GM12878 (cell line): ENCODE data around the gene EPHA8. TPM values are rescaled to one million over a fixed set of nuclear protein-coding genes. Genes with fewer than 3 reads are reported as not detected.

Experiments used
- ATAC-seq: fragments of 200-7000 bp; cut with Tn5 transposase; 3 replicates; pipeline ENCODE4 v1.9.1; 2020; ENCODE audit warnings: mild to moderate bottlenecking, moderate library complexity
- BruUV-seq: library from RNA; stranded (reverse); fragments of 400-500 nt; replicated peaks from 2 replicates; lab custom pipeline; 2021; lab: Mats Ljungman, UMichigan
- CTCF ChIA-PET: fragments of 300-600 bp; sonication (Branson Sonifier 250); formaldehyde crosslinking; extraction: SDS; loops from one replicate; lab custom pipeline; 2021; ENCODE audit warnings: inconsistent platforms; lab: Yijun Ruan, JAX
- POLR2A ChIA-PET: fragments of 350-600 bp; formaldehyde crosslinking; extraction: SDS; loops from one replicate; lab custom pipeline; 2021; ENCODE audit warnings: inconsistent platforms; lab: Charles Lee
- RAD21 ChIA-PET: fragments of 300-600 bp; sonication (Branson Sonifier 250); formaldehyde crosslinking; loops from one replicate; lab custom pipeline; 2023; ENCODE audit warnings: antibody characterized with exemption; ENCODE audit not compliant: unreplicated experiment; lab: Charles Lee
- SMC1A ChIA-PET: fragments of 300-600 bp; sonication (Branson Sonifier 250); formaldehyde crosslinking; loops from one replicate; lab custom pipeline; 2023; ENCODE audit not compliant: unreplicated experiment, uncharacterized antibody; lab: Charles Lee
- DNase-seq: peaks from one replicate; pipeline ENCODE4 v3.0.0-alpha.2; 2011; ENCODE audit warnings: low read depth, low spot score
- FAIRE-seq: peaks from 3 replicates; lab custom pipeline; 2011; peaks lifted over from hg19 to GRCh38; lab: Jason Lieb, UNC
- H2AFZ ChIP-seq: 2 replicates; pipeline ENCODE4 v1.6.0; 2011; ENCODE audit warnings: low read depth, low read length, control low read depth; ENCODE audit not compliant: control insufficient read depth
- H3K27ac ChIP-seq: 2 replicates; pipeline ENCODE4 v1.5.1; 2011; ENCODE audit warnings: control low read depth; ENCODE audit not compliant: control insufficient read depth, insufficient read depth
- H3K27me3 ChIP-seq, 2 experiments: replicated peaks in 1 of 2; 2 replicates each; pipeline versions ENCODE4 v1.6.0 to v1.6.1; 2011; ENCODE audit warnings: low read length in 1 of 2; ENCODE audit not compliant: control insufficient read depth in 2 of 2, insufficient read depth in 2 of 2
- H3K36me3 ChIP-seq, 2 experiments: 2 replicates each; pipeline ENCODE4 v1.5.1; 2011; ENCODE audit warnings: low read length in 1 of 2; ENCODE audit not compliant: control insufficient read depth in 2 of 2, insufficient read depth in 2 of 2
- H3K4me1 ChIP-seq: 2 replicates; pipeline ENCODE4 v1.6.1; 2011; ENCODE audit warnings: mild to moderate bottlenecking, low read length, moderate library complexity, mixed read lengths; ENCODE audit not compliant: control insufficient read depth, insufficient read depth
- H3K4me2 ChIP-seq: 2 replicates; pipeline ENCODE4 v1.6.0; 2011; ENCODE audit warnings: control low read depth; ENCODE audit not compliant: control insufficient read depth, insufficient read depth
- H3K4me3 ChIP-seq: fragments of 200-600 bp; sonication (generic); 2 replicates; pipeline ENCODE4 v1.5.1; 2016
- H3K79me2 ChIP-seq: 2 replicates; pipeline ENCODE4 v1.6.0; 2011; ENCODE audit warnings: low read length; ENCODE audit not compliant: control insufficient read depth, insufficient read depth
- H3K9ac ChIP-seq: 2 replicates; pipeline ENCODE4 v1.8.0; 2011; ENCODE audit warnings: low read length, control low read depth, mixed read lengths; ENCODE audit not compliant: control insufficient read depth, insufficient read depth
- H3K9me3 ChIP-seq: replicated peaks from 3 replicates; pipeline ENCODE4 v1.5.1; 2011; ENCODE audit warnings: mild to moderate bottlenecking, low read length; ENCODE audit not compliant: control insufficient read depth, insufficient read depth
- H4K20me1 ChIP-seq: 2 replicates; pipeline ENCODE4 v1.6.0; 2011; ENCODE audit not compliant: control insufficient read depth, insufficient read depth
- CREB1 ChIP-seq: IDR thresholded peaks from 2 replicates; pipeline ENCODE4 v1.6.1; 2012; ENCODE audit warnings: low read depth, mild to moderate bottlenecking, inconsistent platforms
- MTA3 ChIP-seq: IDR thresholded peaks from 2 replicates; pipeline ENCODE4 v1.6.1; 2012; ENCODE audit warnings: low read length, inconsistent platforms, borderline replicate concordance
- RFX5 ChIP-seq: IDR thresholded peaks from 2 replicates; pipeline ENCODE4 v1.6.1; 2011; ENCODE audit warnings: low read depth, low read length, improper control_type of control experiment
- SIX5 ChIP-seq: IDR thresholded peaks from 2 replicates; pipeline ENCODE4 v1.6.1; 2011; ENCODE audit warnings: mild to moderate bottlenecking, low read depth, low read length, moderate library complexity; ENCODE audit not compliant: severe bottlenecking
- WRNIP1 ChIP-seq: IDR thresholded peaks from 2 replicates; pipeline ENCODE4 v1.6.1; 2011; ENCODE audit warnings: low read depth, low read length, improper control_type of control experiment, borderline replicate concordance
- WGBS: methylation state at CpG from one replicate; pipeline ENCODE4 v1.1.6; 2016; ENCODE audit warnings: low lambda C conversion rate; ENCODE audit not compliant: insufficient replicate concordance, insufficient coverage; ENCODE audit errors: missing lambda C conversion rate; 5-methylcytosine and 5-hydroxymethylcytosine counted together
- in situ Hi-C: fragments of 300-500 bp; cut with MboI; formaldehyde crosslinking; loops from 9 replicates; pipeline ENCODE4 v1.14.3; 2018; ENCODE audit warnings: mixed read lengths
- intact Hi-C: fragments of 100-400 bp; cut with micrococcal nuclease; formaldehyde crosslinking; loops from one replicate; pipeline ENCODE4 v1.14.2; 2022; ENCODE audit not compliant: unreplicated experiment
- polyA plus RNA-seq, 11 experiments: library from polyadenylated mRNA; depleted of rRNA in 4 of 11; unstranded in 6 of 11; stranded (reverse) in 5 of 11; fragments of >200 nt; fragmentation: Nextera tagmentation in 4 of 11; fragmentation: Illumina TruSeq in 1 of 11; extraction: Ambion mirVana in 4 of 11; extraction: Trizol in 1 of 11; gene quantifications; 1 replicate in 1 of 11; 2 replicates in 10 of 11; pipeline versions ENCODE4 v1.2.1 to v1.2.3, GENCODE V29; 2011 to 2016; ENCODE audit warnings: inconsistent platforms in 2 of 11, missing spikeins in 2 of 11, low read depth in 1 of 11
- total RNA-seq, 4 experiments: library from RNA; depleted of rRNA in 3 of 4; stranded (reverse); fragments of >200 nt in 3 of 4; fragmentation: Illumina TruSeq in 1 of 4; extraction: Trizol in 1 of 4; gene quantifications; 2 replicates each; pipeline versions ENCODE4 v1.2.1 to v1.2.3, GENCODE V29; 2013 to 2021

The EPHA8 gene
- total and polyA plus RNA-seq, 10 of the 15 experiments (the other 5 are each of a cell fraction or from before 2014, with no cell fraction given): not detected

DNA sequence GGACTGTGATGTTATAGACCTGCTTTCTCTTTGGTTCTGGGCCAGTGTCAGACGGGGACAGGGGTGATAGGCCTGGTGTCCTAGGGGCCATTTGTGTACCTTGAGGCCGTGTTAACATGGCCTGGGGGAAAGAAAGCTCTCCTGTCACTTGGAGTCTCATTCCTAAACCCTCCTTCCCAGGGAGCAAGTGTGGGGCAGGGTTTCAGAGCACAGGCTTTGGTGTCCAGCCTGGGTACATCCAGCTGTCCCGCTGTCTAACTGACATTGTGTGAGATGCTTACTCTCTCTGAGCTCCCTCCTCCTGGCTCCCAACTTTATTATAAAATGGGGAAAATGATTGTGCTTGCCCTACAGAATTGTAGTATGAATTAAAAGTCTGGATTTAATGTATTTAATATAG lies 32.6 kb upstream of the EPHA8 start:
- ChIA-PET SMC1A (no interaction called here), CTCF (no interaction called here), POLR2A (no interaction called here), RAD21 (no interaction called here)
- no peak overlapping the region for H3K9ac ChIP-seq
- H3K4me2 ChIP-seq: no peak overlapping the region
- no peak overlapping the region for H3K27ac ChIP-seq
- FAIRE-seq (no peak), DNase-seq (no peak), ATAC-seq (no peak)
- BruUV-seq: no TSS peak
- intact Hi-C loops: no loop called here
- TF ChIP-seq RFX5: no peak
- no peak for TF ChIP-seq WRNIP1
- TF ChIP-seq SIX5: no peak
- no peak for TF ChIP-seq CREB1
- H3K27me3 ChIP-seq: no peaks in the 10 kb centered on the region
- peaks cover 0 to 7% of the 10 kb centered on the region in 2 experiments; a peak in 3 of 4 replicates for H3K36me3 ChIP-seq
- H3K9me3 ChIP-seq: no peaks in the 10 kb centered on the region
- no peaks in the 10 kb centered on the region for H3K4me1 ChIP-seq
- in situ Hi-C loops: no loop called here
- no peak overlapping the region for H3K4me3 ChIP-seq
- H3K79me2 ChIP-seq: no peaks in the 10 kb centered on the region
- 77% methylated on average over 3 of the region's 3 CpGs for WGBS
- H2AFZ ChIP-seq: no peak overlapping the region
- H4K20me1 ChIP-seq: no peaks in the 10 kb centered on the region

DNA sequence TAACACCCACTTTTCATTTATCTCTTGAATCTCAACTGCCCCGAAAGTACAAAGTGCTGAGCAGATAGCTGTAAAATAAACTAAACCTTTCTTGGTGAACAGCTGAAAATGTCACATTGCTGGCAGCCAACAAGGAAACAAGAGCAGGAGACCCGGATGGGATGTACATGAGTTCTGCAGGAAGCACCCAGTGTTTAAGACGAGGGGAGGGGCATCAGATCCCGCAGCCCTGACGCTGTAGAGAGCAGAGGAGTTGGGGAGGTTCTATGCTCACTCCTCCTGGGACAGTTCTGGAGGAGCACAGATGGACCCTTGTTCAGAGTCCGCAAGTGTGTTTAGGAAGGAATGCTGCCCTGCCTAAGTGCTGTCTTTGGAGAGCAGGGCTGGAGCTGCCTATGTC lies 32.0 kb upstream of the EPHA8 start:
- BruUV-seq: no TSS peak
- no peaks in the 10 kb centered on the region for H3K27me3 ChIP-seq
- SMC1A ChIA-PET: no interaction called here
- in situ Hi-C loops (no loop called here), intact Hi-C loops (no loop called here)
- 90% methylated on average over 6 of the region's 6 CpGs for WGBS
- no peak overlapping the region for H3K27ac ChIP-seq
- POLR2A ChIA-PET: no interaction called here
- H3K9ac ChIP-seq: no peak overlapping the region
- H4K20me1 ChIP-seq: no peaks in the 10 kb centered on the region
- no peaks in the 10 kb centered on the region for H3K9me3 ChIP-seq
- ATAC-seq: no peak
- peaks cover 0 to 1% of the 10 kb centered on the region in 2 experiments; a peak in 3 of 4 replicates for H3K36me3 ChIP-seq
- no peaks in the 10 kb centered on the region for H3K4me1 ChIP-seq
- TF ChIP-seq MTA3: no peak
- H3K4me3 ChIP-seq: no peak overlapping the region
- CTCF ChIA-PET: no interaction called here
- no peak for FAIRE-seq
- RAD21 ChIA-PET: interaction anchor here (0.6 kb wide), 1 partner anchor 287 kb away, joined by 3 read pairs; no protein-coding TSS in a partner anchor
- no peaks in the 10 kb centered on the region for H3K79me2 ChIP-seq
- H2AFZ ChIP-seq: no peak overlapping the region
- no peak overlapping the region for H3K4me2 ChIP-seq
- no peak for DNase-seq
